ENCODE results near the gene VAMP5. TPM values are rescaled to one million over a fixed set of nuclear protein-coding genes. Genes with fewer than 3 reads are reported as not detected.

Gene VAMP5
- total and polyA plus RNA-seq, 2 donors from 2014 or later = 46.0 to 145 TPM

- Histone ChIP-seq H3K4me3 (ENCODE audit: low read length in 3 of 3) (no peak overlapping the region), H3K27ac (ENCODE audit: low read depth in 2 of 2, low read length in 2 of 2) (no peak overlapping the region), H3K36me3 (ENCODE audit: control insufficient read depth in 2 of 3, insufficient read depth in 3 of 3, low read length in 3 of 3) (peaks cover 2 to 49% (median 25%) of the 10 kb centered on the region in 3 donors), H3K9ac (ENCODE audit: low read length in 3 of 3) (no peak overlapping the region), H3K27me3 (ENCODE audit: control insufficient read depth, insufficient read depth, low read length) (no peaks in the 10 kb centered on the region), H3K9me3 (ENCODE audit: control insufficient read depth in 2 of 3, insufficient read depth in 1 of 3, low read length in 3 of 3) (no peaks in the 10 kb centered on the region), H3K4me1 (ENCODE audit: control insufficient read depth in 2 of 3, insufficient read depth in 2 of 3, low read depth in 1 of 3, low read length in 3 of 3) (no peaks in the 10 kb centered on the region)
- intact Hi-C loops (cut with DNase I) = loop anchor here (10.0 kb wide), 2 partner anchors 73 to 183 kb away; no protein-coding TSS in a partner anchor
- no peak for DNase-seq
- no peak for TF ChIP-seq CTCF (IDR thresholded peaks at IDR 0.05; ENCODE audit: borderline replicate concordance, extremely low read depth, insufficient read depth)
- FAIRE-seq = no peak
Measured at GRCh38 chr2:85631316-85631715, 47.1 kb downstream of the VAMP5 start.

DNA sequence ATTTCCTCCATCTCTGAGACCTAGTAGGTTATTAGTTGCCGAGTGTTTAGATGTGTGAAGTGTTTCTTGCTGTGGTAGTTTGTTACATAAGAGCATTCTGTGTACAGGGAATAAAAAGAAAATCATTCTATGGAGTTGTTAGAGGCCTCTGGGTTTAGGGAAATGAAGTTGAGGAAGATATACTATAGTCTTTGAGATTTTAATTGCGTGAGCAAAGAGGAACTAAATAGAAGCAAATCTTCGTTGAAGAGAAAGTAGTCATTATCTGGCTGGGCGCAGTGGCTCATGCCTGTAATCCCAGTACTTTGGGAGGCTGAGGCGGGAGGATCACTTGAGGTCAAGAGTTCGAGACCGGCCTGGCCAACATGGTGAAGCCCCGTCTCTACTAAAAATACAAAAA, 50.8 kb downstream of the VAMP5 start:
- Histone ChIP-seq H3K27ac (ENCODE audit: low read depth in 2 of 2, low read length in 2 of 2) (no peak overlapping the region), H3K27me3 (ENCODE audit: control insufficient read depth, insufficient read depth, low read length) (no peaks in the 10 kb centered on the region), H3K9ac (ENCODE audit: low read length in 3 of 3) (no peak overlapping the region), H3K9me3 (ENCODE audit: control insufficient read depth in 2 of 3, insufficient read depth in 1 of 3, low read length in 3 of 3) (no peaks in the 10 kb centered on the region), H3K4me3 (ENCODE audit: low read length in 3 of 3) (no peak overlapping the region), H3K4me1 (ENCODE audit: control insufficient read depth in 2 of 3, insufficient read depth in 2 of 3, low read depth in 1 of 3, low read length in 3 of 3) (no peaks in the 10 kb centered on the region), H3K36me3 (ENCODE audit: control insufficient read depth in 2 of 3, insufficient read depth in 3 of 3, low read length in 3 of 3) (peaks cover 11 to 61% (median 41%) of the 10 kb centered on the region in 3 donors)
- FAIRE-seq (no peak), DNase-seq (no peak)
- TF ChIP-seq CTCF (IDR thresholded peaks at IDR 0.05; ENCODE audit: borderline replicate concordance, extremely low read depth, insufficient read depth) = no peak
- intact Hi-C loops (cut with DNase I) = loop anchor here (10.0 kb wide), 2 partner anchors 70 to 180 kb away; no protein-coding TSS in a partner anchor

DNA sequence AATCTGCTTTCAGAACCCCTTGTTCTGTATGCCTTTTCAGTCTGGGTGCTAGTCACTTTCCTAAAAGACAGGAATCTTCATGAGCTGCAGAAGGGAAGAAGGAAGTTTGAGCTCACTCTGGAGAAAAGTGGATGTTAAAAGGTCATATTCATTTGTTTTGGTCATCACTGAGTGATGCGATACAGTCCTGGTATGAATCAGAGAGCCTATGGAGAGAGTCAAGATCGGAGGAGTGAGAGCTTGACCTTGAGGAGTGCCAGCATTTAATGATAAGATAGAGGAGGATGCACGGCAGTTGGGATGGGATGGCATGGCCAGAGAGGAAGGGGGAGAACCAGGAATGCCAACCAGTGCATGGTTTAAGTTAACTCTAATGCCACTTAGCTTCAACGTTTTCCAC, 51.4 kb downstream of the VAMP5 start:
- Histone ChIP-seq H3K9me3 (ENCODE audit: control insufficient read depth in 2 of 3, insufficient read depth in 1 of 3, low read length in 3 of 3) (no peaks in the 10 kb centered on the region), H3K4me3 (ENCODE audit: low read length in 3 of 3) (no peak overlapping the region), H3K9ac (ENCODE audit: low read length in 3 of 3) (no peak overlapping the region), H3K27ac (ENCODE audit: low read depth in 2 of 2, low read length in 2 of 2) (no peak overlapping the region), H3K36me3 (ENCODE audit: control insufficient read depth in 2 of 3, insufficient read depth in 3 of 3, low read length in 3 of 3) (peaks cover 11 to 58% (median 41%) of the 10 kb centered on the region in 3 donors), H3K4me1 (ENCODE audit: control insufficient read depth in 2 of 3, insufficient read depth in 2 of 3, low read depth in 1 of 3, low read length in 3 of 3) (no peaks in the 10 kb centered on the region), H3K27me3 (ENCODE audit: control insufficient read depth, insufficient read depth, low read length) (no peaks in the 10 kb centered on the region)
- intact Hi-C loops (cut with DNase I) = loop anchor here (10.0 kb wide), 2 partner anchors 69 to 179 kb away; no protein-coding TSS in a partner anchor
- FAIRE-seq = no peak
- no peak for TF ChIP-seq CTCF (IDR thresholded peaks at IDR 0.05; ENCODE audit: borderline replicate concordance, extremely low read depth, insufficient read depth)
- no peak for DNase-seq

GRCh38 chr2:85642725-85643124, 58.5 kb downstream of the VAMP5 start:
- H3K4me3 ChIP-seq (ENCODE audit: low read length in 3 of 3) = no peak overlapping the region
- no peaks in the 10 kb centered on the region for H3K27me3 ChIP-seq (ENCODE audit: control insufficient read depth, insufficient read depth, low read length)
- H3K36me3 ChIP-seq (ENCODE audit: control insufficient read depth in 2 of 3, insufficient read depth in 3 of 3, low read length in 3 of 3) = peaks cover 25 to 52% (median 30%) of the 10 kb centered on the region in 3 donors
- no peaks in the 10 kb centered on the region for H3K9me3 ChIP-seq (ENCODE audit: control insufficient read depth in 2 of 3, insufficient read depth in 1 of 3, low read length in 3 of 3)
- H3K9ac ChIP-seq (ENCODE audit: low read length in 3 of 3) = no peak overlapping the region
- H3K27ac ChIP-seq (ENCODE audit: low read depth in 2 of 2, low read length in 2 of 2) = no peak overlapping the region
- FAIRE-seq (no peak), DNase-seq (no peak)
- no peaks in the 10 kb centered on the region for H3K4me1 ChIP-seq (ENCODE audit: control insufficient read depth in 2 of 3, insufficient read depth in 2 of 3, low read depth in 1 of 3, low read length in 3 of 3)
- intact Hi-C loops (cut with DNase I) = no loop called here
- no peak for TF ChIP-seq CTCF (IDR thresholded peaks at IDR 0.05; ENCODE audit: borderline replicate concordance, extremely low read depth, insufficient read depth)
